AG10803 (cell line): ENCODE measurements around the gene CHRNA10.
"Not testable (repeated sequence)": the region's sequence is repeated elsewhere in the genome, so short reads cannot be mapped to it uniquely, and the experiment has no call there.

Source experiments
- DNase-seq: peaks from one replicate; pipeline ENCODE4 v3.0.0; 2010; ENCODE audit warnings: low read depth
- H3K4me3 ChIP-seq: 2 replicates; pipeline ENCODE4 v1.5.1; 2011; ENCODE audit warnings: mild to moderate bottlenecking, low read length, control low read depth
- TF ChIP-seq, protein P1 (sequence below): conservative IDR thresholded peaks from 2 replicates; pipeline ENCODE4 v1.5.1; 2011; ENCODE audit warnings: mild to moderate bottlenecking, low read length, control low read depth, inconsistent platforms

Gene CHRNA10

DNA sequence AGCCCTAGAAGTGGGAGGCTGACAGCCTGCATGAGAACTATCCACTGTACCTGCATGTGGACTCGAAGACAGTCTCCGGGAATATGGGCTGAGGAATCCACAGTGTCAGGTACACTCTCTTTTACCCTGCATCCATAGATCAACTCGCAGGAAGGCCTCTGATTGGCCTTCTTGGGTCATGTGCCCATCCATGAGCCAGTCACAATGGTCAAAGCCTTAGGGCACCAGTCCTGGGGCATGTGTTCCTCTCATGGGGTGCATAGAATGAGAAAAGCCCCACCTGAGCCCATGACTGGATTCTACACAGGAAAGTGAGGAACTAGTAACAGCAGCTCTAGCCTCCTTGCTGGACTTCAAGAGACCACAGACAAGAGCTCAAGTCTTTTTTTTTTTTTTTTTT is 15.6 kb downstream of the CHRNA10 start:
- DNase-seq: no peak
- TF ChIP-seq, protein P1, sequence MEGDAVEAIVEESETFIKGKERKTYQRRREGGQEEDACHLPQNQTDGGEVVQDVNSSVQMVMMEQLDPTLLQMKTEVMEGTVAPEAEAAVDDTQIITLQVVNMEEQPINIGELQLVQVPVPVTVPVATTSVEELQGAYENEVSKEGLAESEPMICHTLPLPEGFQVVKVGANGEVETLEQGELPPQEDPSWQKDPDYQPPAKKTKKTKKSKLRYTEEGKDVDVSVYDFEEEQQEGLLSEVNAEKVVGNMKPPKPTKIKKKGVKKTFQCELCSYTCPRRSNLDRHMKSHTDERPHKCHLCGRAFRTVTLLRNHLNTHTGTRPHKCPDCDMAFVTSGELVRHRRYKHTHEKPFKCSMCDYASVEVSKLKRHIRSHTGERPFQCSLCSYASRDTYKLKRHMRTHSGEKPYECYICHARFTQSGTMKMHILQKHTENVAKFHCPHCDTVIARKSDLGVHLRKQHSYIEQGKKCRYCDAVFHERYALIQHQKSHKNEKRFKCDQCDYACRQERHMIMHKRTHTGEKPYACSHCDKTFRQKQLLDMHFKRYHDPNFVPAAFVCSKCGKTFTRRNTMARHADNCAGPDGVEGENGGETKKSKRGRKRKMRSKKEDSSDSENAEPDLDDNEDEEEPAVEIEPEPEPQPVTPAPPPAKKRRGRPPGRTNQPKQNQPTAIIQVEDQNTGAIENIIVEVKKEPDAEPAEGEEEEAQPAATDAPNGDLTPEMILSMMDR: no peak
- no peak overlapping the region for H3K4me3 ChIP-seq

DNA sequence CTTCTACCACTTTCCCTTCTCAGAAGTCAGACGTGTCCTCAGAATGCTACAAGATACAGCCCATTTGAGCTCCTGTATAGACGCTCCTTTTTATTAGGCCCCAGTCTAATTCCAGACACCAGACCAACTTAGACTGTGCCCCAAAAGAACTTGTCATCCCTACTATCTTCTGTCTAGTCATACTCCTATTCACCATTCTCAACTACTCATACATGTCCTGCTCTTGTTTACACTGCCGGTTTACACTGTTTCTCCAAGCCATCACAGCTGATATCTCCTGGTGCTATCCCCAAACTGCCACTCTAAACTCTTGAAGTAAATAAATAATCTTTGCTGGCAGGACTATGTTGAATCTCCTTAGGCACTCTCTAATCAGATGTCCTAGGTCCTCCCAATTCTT is 18.7 kb downstream of the CHRNA10 start:
- DNase-seq: not testable (repeated sequence)

DNA sequence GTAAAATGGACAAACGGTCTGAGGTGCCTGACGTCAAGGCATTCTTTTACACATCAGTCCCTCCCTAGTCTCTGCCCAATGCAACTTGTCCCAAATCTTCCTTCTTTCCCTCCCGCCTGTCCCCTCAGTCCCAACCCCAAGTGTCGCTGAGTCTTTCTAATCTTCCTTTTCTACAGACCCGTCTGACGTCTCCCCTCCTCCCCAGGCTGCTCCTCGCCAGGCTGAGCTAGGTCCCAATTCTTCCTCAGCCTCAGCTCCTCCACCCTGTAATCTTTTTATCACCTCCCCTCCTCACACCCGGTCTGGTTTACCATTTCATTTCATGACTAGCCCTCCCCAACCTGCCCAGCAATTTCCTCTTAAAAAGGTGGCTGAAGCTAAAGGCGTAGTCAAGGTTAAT is 21.8 kb downstream of the CHRNA10 start:
- DNase-seq, H3K4me3 ChIP-seq: not testable (repeated sequence)

More for the DNA sequence above, 18.7 kb downstream of the CHRNA10 start:
- not testable (repeated sequence) for H3K4me3 ChIP-seq

DNA sequence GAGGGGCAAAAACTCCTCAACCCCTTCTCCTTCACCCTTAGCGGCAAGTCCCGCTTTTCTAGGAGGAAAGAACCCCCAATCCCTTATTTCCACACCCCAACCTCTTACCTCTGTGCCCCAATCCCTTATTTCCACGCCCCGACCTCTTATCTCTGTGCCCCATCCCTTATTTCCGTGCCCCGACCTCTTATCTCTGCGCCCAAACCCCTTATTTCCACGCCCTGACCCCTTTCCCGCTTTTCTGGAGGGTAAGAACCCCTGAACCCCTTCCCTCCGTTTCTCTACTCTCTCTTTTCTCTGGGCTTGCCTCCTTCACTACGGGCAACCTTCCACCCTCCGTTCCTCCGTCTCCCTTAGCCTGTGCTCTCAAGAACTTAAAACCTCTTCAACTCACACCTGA is 22.3 kb downstream of the CHRNA10 start:
- not testable (repeated sequence) for DNase-seq, H3K4me3 ChIP-seq

DNA sequence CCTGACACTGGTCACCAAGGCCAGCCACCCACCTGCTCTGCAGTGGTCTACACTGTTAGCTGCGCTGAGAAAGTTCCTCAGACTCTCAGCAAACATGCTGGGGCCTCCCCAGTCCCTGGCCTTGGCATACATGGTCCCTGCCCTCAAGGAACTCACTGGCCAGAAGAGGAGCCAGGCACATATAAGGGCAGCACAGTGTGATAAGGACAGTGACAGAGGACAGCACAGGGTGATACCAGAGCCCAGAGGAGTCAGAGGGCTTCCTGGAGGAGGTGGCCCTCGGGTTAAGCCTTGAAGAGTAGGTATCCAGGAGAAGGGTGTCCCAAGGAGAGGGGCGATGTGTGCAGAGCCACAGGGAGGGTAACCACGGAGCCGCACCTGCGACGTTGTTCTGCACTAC is 25.6 kb downstream of the CHRNA10 start:
- H3K4me3 ChIP-seq: no peak overlapping the region
- TF ChIP-seq, protein P1: no peak
- no peak for DNase-seq

DNA sequence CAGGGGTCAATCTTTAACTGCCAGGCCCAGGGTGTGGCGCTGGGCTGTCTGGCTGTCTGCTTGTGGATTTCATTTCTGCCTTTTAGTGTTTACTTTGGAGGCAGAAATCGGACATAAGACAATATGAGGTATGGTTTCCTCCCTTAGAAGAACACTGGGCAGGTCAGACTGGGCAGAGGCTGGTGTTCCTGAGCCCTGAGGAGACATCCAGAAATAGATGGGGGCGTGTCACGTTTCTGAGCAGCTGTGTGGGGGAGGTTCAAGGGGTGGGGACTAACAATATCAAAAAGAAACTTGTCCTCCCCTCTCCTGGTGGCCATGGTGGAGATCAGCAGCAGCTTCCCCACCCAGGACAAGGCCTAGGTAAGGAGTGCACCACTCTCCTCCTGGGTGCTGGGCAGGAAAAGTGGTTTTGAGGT is 26.4 kb downstream of the CHRNA10 start, which contains the start of gene ART1:
Gene ART1 (plus strand): TSS at position 312 of the 419 bp plus-strand sequence. CDS start 14,086 bp downstream, outside the sequence.
- TF ChIP-seq, protein P1: no peak
- no peak within 1 kb of the TSS for H3K4me3 ChIP-seq
- DNase-seq: no peak

DNA sequence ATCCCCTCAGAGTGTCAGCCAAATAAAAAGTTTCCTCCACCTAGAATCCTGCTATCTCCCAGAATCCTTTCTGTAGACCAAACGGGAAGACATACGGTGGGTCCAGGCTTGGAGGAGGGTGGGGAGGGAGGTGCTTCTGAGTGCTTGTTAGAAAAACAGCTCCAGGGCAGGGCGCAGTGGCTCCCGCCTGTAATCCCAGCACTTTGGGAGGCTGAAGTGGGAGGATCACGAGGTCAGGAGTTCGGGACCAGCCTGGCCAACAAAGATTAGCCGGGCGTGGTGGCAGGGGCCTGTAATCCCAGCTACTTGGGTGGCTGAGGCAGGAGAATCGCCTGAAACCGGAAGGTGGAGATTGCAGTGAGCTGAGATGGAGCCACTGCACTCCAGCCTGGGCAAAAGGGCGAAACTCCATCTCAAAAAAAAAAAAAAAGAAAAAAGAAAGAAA is 28.1 kb downstream of the CHRNA10 start:
- H3K4me3 ChIP-seq, DNase-seq: not testable (repeated sequence)

DNA sequence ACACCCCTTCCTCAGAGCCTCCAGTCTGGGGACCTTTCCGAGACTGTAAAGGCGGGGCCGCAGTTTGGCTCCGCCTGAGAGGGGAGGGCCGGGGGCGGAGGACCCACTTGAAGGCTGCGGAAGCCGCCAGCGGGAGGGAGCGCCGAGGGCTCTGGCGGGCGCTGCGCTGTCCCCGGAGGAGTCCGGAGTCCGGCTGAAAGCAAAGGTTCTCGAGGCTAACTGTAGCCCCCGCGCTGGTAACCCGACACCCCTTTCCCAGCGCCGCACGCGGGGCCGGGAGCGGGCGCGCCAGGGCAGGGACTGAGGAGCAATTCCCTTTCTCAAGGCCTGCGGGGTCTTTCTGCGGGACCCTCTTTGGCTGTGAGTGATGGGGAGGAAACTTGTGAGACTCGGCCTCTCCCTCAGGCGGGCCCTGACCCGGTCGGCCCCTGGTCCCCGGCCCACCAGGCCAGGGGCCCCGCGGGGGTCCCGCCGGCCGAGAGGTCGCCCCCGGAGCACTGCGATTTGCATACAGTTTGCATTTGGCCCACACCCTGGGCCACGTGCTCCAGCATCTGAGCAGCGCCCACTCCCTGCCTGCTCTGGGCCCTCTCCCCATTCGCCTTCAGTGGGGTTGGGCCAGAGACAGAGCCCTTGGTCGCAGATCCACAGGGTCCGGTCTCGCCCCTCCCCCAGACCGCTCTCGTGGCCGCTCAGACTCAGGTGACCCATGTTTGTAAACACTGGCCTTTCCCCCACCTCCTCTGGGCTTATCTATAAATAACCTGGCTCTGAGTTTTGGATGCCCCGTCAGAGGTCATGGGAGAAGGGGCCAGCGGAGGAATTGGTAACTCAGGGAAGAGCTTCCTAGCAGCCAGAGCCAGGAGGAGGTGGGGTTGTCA is 28.9 kb downstream of the CHRNA10 start:
- peak overlapping the region; percentile 57 for H3K4me3 ChIP-seq
- TF ChIP-seq, protein P1: no peak
- DNase-seq: peak; percentile 61

DNA sequence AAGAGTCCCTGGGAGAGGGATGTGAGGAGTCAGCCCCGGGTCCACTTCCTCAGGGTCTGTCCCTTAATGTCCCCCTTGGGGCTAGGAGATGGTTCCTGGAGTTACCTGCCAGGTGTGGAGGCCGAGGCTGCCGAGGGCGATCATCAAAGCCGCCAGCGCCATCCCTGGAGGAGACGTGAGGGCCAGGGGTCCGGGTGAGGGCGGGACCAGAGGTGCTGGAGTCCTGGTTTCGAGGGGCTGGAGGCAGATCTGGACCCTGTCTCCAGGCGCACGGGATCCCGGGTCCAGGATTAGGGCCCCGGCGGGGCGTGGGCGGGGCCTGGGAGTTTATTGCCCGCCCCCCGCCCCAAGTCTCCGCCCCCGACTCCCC is 29.5 kb downstream of the CHRNA10 start, which contains the start of gene ART5:
Gene ART5 (minus strand): TSS at position 292 of the 370 bp plus-strand sequence. CDS start 130 bp downstream, at position 162.
- H3K4me3 ChIP-seq: peak within 1 kb of the TSS; percentile 57
- TF ChIP-seq, protein P1: no peak
- no peak for DNase-seq
